ENCODE measurements around the gene ZCWPW1.
A peak's percentile ranks its signal among the peaks of the same experiment; 100 is the strongest.

ZCWPW1 gene, protein sequence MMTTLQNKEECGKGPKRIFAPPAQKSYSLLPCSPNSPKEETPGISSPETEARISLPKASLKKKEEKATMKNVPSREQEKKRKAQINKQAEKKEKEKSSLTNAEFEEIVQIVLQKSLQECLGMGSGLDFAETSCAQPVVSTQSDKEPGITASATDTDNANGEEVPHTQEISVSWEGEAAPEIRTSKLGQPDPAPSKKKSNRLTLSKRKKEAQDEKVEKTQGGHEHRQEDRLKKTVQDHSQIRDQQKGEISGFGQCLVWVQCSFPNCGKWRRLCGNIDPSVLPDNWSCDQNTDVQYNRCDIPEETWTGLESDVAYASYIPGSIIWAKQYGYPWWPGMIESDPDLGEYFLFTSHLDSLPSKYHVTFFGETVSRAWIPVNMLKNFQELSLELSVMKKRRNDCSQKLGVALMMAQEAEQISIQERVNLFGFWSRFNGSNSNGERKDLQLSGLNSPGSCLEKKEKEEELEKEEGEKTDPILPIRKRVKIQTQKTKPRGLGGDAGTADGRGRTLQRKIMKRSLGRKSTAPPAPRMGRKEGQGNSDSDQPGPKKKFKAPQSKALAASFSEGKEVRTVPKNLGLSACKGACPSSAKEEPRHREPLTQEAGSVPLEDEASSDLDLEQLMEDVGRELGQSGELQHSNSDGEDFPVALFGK

DNA sequence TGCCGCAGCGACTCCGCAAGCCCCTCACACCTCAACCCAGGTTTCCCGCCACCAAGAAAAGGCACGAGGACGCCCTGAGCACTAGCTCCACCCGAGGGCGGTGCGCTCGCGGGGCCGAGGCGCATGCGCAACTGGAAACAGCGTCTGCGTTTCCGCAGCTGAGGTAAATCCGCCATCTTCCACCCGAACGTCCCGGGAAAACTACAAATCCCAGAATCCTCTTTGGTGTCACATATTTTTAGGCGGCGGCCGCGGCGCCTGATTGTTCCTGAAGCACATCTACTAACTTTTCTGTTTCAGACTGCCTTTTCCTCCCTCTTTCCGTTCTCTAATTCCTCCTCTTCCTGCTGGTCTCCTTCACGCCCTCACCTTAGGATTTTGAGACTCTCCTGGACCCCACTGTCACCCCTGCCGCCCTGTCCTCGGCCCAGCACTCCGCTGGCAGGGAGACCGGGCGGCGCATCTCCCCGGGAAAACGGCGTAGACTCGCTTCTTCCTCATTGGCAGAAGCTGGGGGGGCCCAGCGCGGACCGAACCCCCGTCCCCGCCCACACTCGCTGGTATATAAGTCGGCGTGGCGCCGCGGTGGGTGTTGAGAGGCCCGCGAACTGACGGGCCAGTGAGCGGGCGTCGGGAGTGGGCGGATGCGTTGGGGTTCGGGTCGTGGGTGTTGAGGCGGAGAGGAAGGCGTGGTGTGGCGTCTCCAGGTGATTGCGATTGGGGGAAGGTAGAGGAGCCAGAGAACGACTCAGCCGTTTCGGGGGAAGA is at the start of gene ZCWPW1:
Gene ZCWPW1 (minus strand): TSS at position 505 of the 768 bp plus-strand sequence. CDS start 8,054 bp downstream, outside the sequence.
- TF ChIP-seq, protein P1, sequence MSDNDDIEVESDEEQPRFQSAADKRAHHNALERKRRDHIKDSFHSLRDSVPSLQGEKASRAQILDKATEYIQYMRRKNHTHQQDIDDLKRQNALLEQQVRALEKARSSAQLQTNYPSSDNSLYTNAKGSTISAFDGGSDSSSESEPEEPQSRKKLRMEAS (IDR thresholded peaks at IDR 0.05; ENCODE audit: low read depth, low read length), result peak; percentile 98
- TF ChIP-seq MYC (IDR thresholded peaks at IDR 0.05; ENCODE audit: low read depth, low read length) (peak; percentile 87), CTCF (IDR thresholded peaks at IDR 0.05; ENCODE audit: low read depth, low read length) (no peak), POLR2A (IDR thresholded peaks at IDR 0.05; ENCODE audit: extremely low read depth, insufficient read length) (peak; percentile 100)
- H3K4me3 ChIP-seq (ENCODE audit: low read depth, low read length), result peak within 1 kb of the TSS; percentile 94

DNA sequence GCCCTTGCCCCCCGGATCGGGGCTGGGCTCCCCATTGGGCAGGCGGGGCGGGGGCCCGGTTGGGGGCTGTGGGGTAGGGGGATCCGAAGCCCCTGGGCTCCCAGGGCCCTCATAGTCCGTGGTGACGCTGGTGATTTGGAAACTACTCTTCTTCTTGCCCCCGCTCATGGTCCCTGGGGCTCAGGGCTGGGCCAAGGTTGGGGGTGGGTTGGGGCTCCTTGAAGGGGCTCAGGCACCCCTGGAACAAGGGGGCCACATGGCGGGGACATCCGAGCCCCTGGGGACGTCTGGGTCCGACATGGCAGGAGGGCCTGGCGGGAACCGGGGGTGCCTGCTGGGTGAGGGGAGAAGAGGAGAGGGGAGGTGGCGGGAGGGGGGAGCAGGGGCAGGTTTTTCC is 49.4 kb upstream of the ZCWPW1 start:
- no peak for DNase-seq (ENCODE audit: low read depth)
- no peak for TF ChIP-seq MYC (IDR thresholded peaks at IDR 0.05; ENCODE audit: low read depth, low read length)
- TF ChIP-seq, protein P1 (IDR thresholded peaks at IDR 0.05; ENCODE audit: low read depth, low read length), result no peak
- TF ChIP-seq POLR2A (IDR thresholded peaks at IDR 0.05; ENCODE audit: extremely low read depth, insufficient read length), result no peak
- TF ChIP-seq CTCF (IDR thresholded peaks at IDR 0.05; ENCODE audit: low read depth, low read length), result no peak
- H3K4me3 ChIP-seq (ENCODE audit: low read depth, low read length), result peak overlapping the region; percentile 98

More for the DNA sequence above, at the start of gene ZCWPW1:
- DNase-seq (ENCODE audit: low read depth), result peak; percentile 99

- DNase-seq (ENCODE audit: low read depth), result peak; percentile 69
- peak overlapping the region; percentile 98 for H3K4me3 ChIP-seq (ENCODE audit: low read depth, low read length)
- TF ChIP-seq, protein P1 (IDR thresholded peaks at IDR 0.05; ENCODE audit: low read depth, low read length), result no peak
- no peak for TF ChIP-seq POLR2A (IDR thresholded peaks at IDR 0.05; ENCODE audit: extremely low read depth, insufficient read length)
- peak; percentile 53; the same call in 1 of the 2 replicates for TF ChIP-seq MYC (IDR thresholded peaks at IDR 0.05; ENCODE audit: low read depth, low read length)
- TF ChIP-seq CTCF (IDR thresholded peaks at IDR 0.05; ENCODE audit: low read depth, low read length), result peak; percentile 59
These were observed 48.7 kb upstream of the ZCWPW1 start for GRCh38 chr7:100476903-100477870.

GRCh38 chr7:100476101-100476780 is 47.7 kb upstream of the ZCWPW1 start:
- no peak for TF ChIP-seq MYC (IDR thresholded peaks at IDR 0.05; ENCODE audit: low read depth, low read length)
- TF ChIP-seq, protein P1 (IDR thresholded peaks at IDR 0.05; ENCODE audit: low read depth, low read length), result no peak
- peak; percentile 53 for DNase-seq (ENCODE audit: low read depth)
- peak overlapping the region; percentile 98 for H3K4me3 ChIP-seq (ENCODE audit: low read depth, low read length)

- TF ChIP-seq, protein P1 (IDR thresholded peaks at IDR 0.05; ENCODE audit: low read depth, low read length), result no peak
- TF ChIP-seq MYC (IDR thresholded peaks at IDR 0.05; ENCODE audit: low read depth, low read length) (no peak), CTCF (IDR thresholded peaks at IDR 0.05; ENCODE audit: low read depth, low read length) (no peak), POLR2A (IDR thresholded peaks at IDR 0.05; ENCODE audit: extremely low read depth, insufficient read length) (no peak)
- peak overlapping the region; percentile 98 for H3K4me3 ChIP-seq (ENCODE audit: low read depth, low read length)
- no peak for DNase-seq (ENCODE audit: low read depth)
These were observed 47.0 kb upstream of the ZCWPW1 start for GRCh38 chr7:100475549-100475948.
